GM12878 (cell line): ENCODE measurements around the gene TNNT3. TPM values are rescaled to one million over a fixed set of nuclear protein-coding genes. Genes with fewer than 3 reads are reported as not detected.

Experiments used
- ATAC-seq: fragments of 200-7000 bp; cut with Tn5 transposase; 3 replicates; pipeline ENCODE4 v1.9.1; 2020; ENCODE audit warnings: mild to moderate bottlenecking, moderate library complexity
- BruUV-seq: library from RNA; stranded (reverse); fragments of 400-500 nt; replicated peaks from 2 replicates; lab custom pipeline; 2021; lab: Mats Ljungman, UMichigan
- CTCF ChIA-PET: fragments of 300-600 bp; sonication (Branson Sonifier 250); formaldehyde crosslinking; extraction: SDS; loops from one replicate; lab custom pipeline; 2021; ENCODE audit warnings: inconsistent platforms; lab: Yijun Ruan, JAX
- POLR2A ChIA-PET: fragments of 350-600 bp; formaldehyde crosslinking; extraction: SDS; loops from one replicate; lab custom pipeline; 2021; ENCODE audit warnings: inconsistent platforms; lab: Charles Lee
- RAD21 ChIA-PET: fragments of 300-600 bp; sonication (Branson Sonifier 250); formaldehyde crosslinking; loops from one replicate; lab custom pipeline; 2023; ENCODE audit warnings: antibody characterized with exemption; ENCODE audit not compliant: unreplicated experiment; lab: Charles Lee
- SMC1A ChIA-PET: fragments of 300-600 bp; sonication (Branson Sonifier 250); formaldehyde crosslinking; loops from one replicate; lab custom pipeline; 2023; ENCODE audit not compliant: unreplicated experiment, uncharacterized antibody; lab: Charles Lee
- DNase-seq: peaks from one replicate; pipeline ENCODE4 v3.0.0-alpha.2; 2011; ENCODE audit warnings: low read depth, low spot score
- FAIRE-seq: peaks from 3 replicates; lab custom pipeline; 2011; peaks lifted over from hg19 to GRCh38; lab: Jason Lieb, UNC
- H2AFZ ChIP-seq: 2 replicates; pipeline ENCODE4 v1.6.0; 2011; ENCODE audit warnings: low read depth, low read length, control low read depth; ENCODE audit not compliant: control insufficient read depth
- H3K27ac ChIP-seq: 2 replicates; pipeline ENCODE4 v1.5.1; 2011; ENCODE audit warnings: control low read depth; ENCODE audit not compliant: control insufficient read depth, insufficient read depth
- H3K27me3 ChIP-seq, 2 experiments: replicated peaks in 1 of 2; 2 replicates each; pipeline versions ENCODE4 v1.6.0 to v1.6.1; 2011; ENCODE audit warnings: low read length in 1 of 2; ENCODE audit not compliant: control insufficient read depth in 2 of 2, insufficient read depth in 2 of 2
- H3K36me3 ChIP-seq, 2 experiments: 2 replicates each; pipeline ENCODE4 v1.5.1; 2011; ENCODE audit warnings: low read length in 1 of 2; ENCODE audit not compliant: control insufficient read depth in 2 of 2, insufficient read depth in 2 of 2
- H3K4me1 ChIP-seq: 2 replicates; pipeline ENCODE4 v1.6.1; 2011; ENCODE audit warnings: mild to moderate bottlenecking, low read length, moderate library complexity, mixed read lengths; ENCODE audit not compliant: control insufficient read depth, insufficient read depth
- H3K4me2 ChIP-seq: 2 replicates; pipeline ENCODE4 v1.6.0; 2011; ENCODE audit warnings: control low read depth; ENCODE audit not compliant: control insufficient read depth, insufficient read depth
- H3K4me3 ChIP-seq: fragments of 200-600 bp; sonication (generic); 2 replicates; pipeline ENCODE4 v1.5.1; 2016
- H3K79me2 ChIP-seq: 2 replicates; pipeline ENCODE4 v1.6.0; 2011; ENCODE audit warnings: low read length; ENCODE audit not compliant: control insufficient read depth, insufficient read depth
- H3K9ac ChIP-seq: 2 replicates; pipeline ENCODE4 v1.8.0; 2011; ENCODE audit warnings: low read length, control low read depth, mixed read lengths; ENCODE audit not compliant: control insufficient read depth, insufficient read depth
- H3K9me3 ChIP-seq: replicated peaks from 3 replicates; pipeline ENCODE4 v1.5.1; 2011; ENCODE audit warnings: mild to moderate bottlenecking, low read length; ENCODE audit not compliant: control insufficient read depth, insufficient read depth
- H4K20me1 ChIP-seq: 2 replicates; pipeline ENCODE4 v1.6.0; 2011; ENCODE audit not compliant: control insufficient read depth, insufficient read depth
- BCL11A ChIP-seq: IDR thresholded peaks from 2 replicates; pipeline ENCODE4 v1.6.1; 2011; ENCODE audit warnings: low read depth, low read length
- BHLHE40 ChIP-seq, 2 experiments: fragments of 450-650 bp in 1 of 2; IDR thresholded peaks; 2 replicates each; pipeline ENCODE4 v1.6.1; 2011 to 2017; ENCODE audit warnings: low read depth in 2 of 2, borderline replicate concordance in 1 of 2, improper control_type of control experiment in 1 of 2, low read length in 1 of 2, mild to moderate bottlenecking in 1 of 2
- CBX3 ChIP-seq: fragments of 200-600 bp; sonication (generic); IDR thresholded peaks from 2 replicates; pipeline ENCODE4 v1.6.1; 2016; ENCODE audit warnings: low read depth, borderline replicate concordance
- CHD2 ChIP-seq: IDR thresholded peaks from 2 replicates; pipeline ENCODE4 v1.6.1; 2011; ENCODE audit warnings: low read depth, low read length, improper control_type of control experiment, borderline replicate concordance
- CTCF ChIP-seq, 3 experiments: IDR thresholded peaks in 2 of 3; conservative IDR thresholded peaks in 1 of 3; 2 replicates each; pipeline ENCODE4 v1.5.1; 2011; ENCODE audit warnings: low read depth in 3 of 3, low read length in 3 of 3, mild to moderate bottlenecking in 3 of 3, control low read depth in 2 of 3, moderate library complexity in 2 of 3, inconsistent platforms in 1 of 3, mixed read lengths in 1 of 3; ENCODE audit not compliant: control insufficient read depth in 2 of 3, insufficient read depth in 1 of 3; ENCODE audit errors: extremely low read depth in 1 of 3
- EGR1 ChIP-seq, 2 experiments: IDR thresholded peaks; 1 replicate in 1 of 2; 2 replicates in 1 of 2; pipeline ENCODE4 v1.6.1; 2011 to 2012; ENCODE audit warnings: low read depth in 2 of 2, low read length in 2 of 2, borderline replicate concordance in 1 of 2, mild to moderate bottlenecking in 1 of 2, moderate library complexity in 1 of 2
- MXI1 ChIP-seq: fragments of 150-350 bp; IDR thresholded peaks from 2 replicates; pipeline ENCODE4 v1.6.1; 2011; ENCODE audit warnings: low read depth, mild to moderate bottlenecking, inconsistent platforms, low read length, improper control_type of control experiment
- NRF1 ChIP-seq: conservative IDR thresholded peaks from 2 replicates; pipeline ENCODE4 v1.6.1; 2011; ENCODE audit warnings: mild to moderate bottlenecking, low read depth, low read length, improper control_type of control experiment
- PAX5 ChIP-seq: IDR thresholded peaks from 2 replicates; pipeline ENCODE4 v1.6.1; 2011; ENCODE audit warnings: low read depth, low read length, borderline replicate concordance
- POLR2A ChIP-seq: IDR thresholded peaks from 2 replicates; pipeline ENCODE4 v1.6.1; 2011; ENCODE audit warnings: low read depth, mild to moderate bottlenecking, low read length
- RBBP5 ChIP-seq: fragments of 200-600 bp; sonication (generic); conservative IDR thresholded peaks from 2 replicates; pipeline ENCODE4 v1.6.1; 2016
- RELA ChIP-seq: fragments of 450-650 bp; IDR thresholded peaks from 2 replicates; pipeline ENCODE4 v1.8.0; 2014; ENCODE audit warnings: borderline replicate concordance; ENCODE audit not compliant: partially characterized antibody
- SIN3A ChIP-seq: IDR thresholded peaks from 2 replicates; pipeline ENCODE4 v1.6.1; 2012; ENCODE audit warnings: low read depth, low read length, improper control_type of control experiment
- SREBF1 ChIP-seq: IDR thresholded peaks from 2 replicates; pipeline ENCODE4 v1.6.1; 2012; ENCODE audit warnings: mild to moderate bottlenecking, low read length
- SREBF2 ChIP-seq: IDR thresholded peaks from 2 replicates; pipeline ENCODE4 v1.6.1; 2012; ENCODE audit warnings: mild to moderate bottlenecking, low read length
- TARDBP ChIP-seq: IDR thresholded peaks from 2 replicates; pipeline ENCODE4 v1.6.1; 2016; ENCODE audit warnings: borderline replicate concordance
- ZNF24 ChIP-seq: fragments of 450-650 bp; IDR thresholded peaks from 2 replicates; pipeline ENCODE4 v1.6.1; 2017; ENCODE audit warnings: antibody characterized with exemption, mild to moderate bottlenecking
- WGBS: methylation state at CpG from one replicate; pipeline ENCODE4 v1.1.6; 2016; ENCODE audit warnings: low lambda C conversion rate; ENCODE audit not compliant: insufficient replicate concordance, insufficient coverage; ENCODE audit errors: missing lambda C conversion rate; 5-methylcytosine and 5-hydroxymethylcytosine counted together
- in situ Hi-C: fragments of 300-500 bp; cut with MboI; formaldehyde crosslinking; loops from 9 replicates; pipeline ENCODE4 v1.14.3; 2018; ENCODE audit warnings: mixed read lengths
- intact Hi-C: fragments of 100-400 bp; cut with micrococcal nuclease; formaldehyde crosslinking; loops from one replicate; pipeline ENCODE4 v1.14.2; 2022; ENCODE audit not compliant: unreplicated experiment
- polyA plus RNA-seq, 11 experiments: library from polyadenylated mRNA; depleted of rRNA in 4 of 11; unstranded in 6 of 11; stranded (reverse) in 5 of 11; fragments of >200 nt; fragmentation: Nextera tagmentation in 4 of 11; fragmentation: Illumina TruSeq in 1 of 11; extraction: Ambion mirVana in 4 of 11; extraction: Trizol in 1 of 11; gene quantifications; 1 replicate in 1 of 11; 2 replicates in 10 of 11; pipeline versions ENCODE4 v1.2.1 to v1.2.3, GENCODE V29; 2011 to 2016; ENCODE audit warnings: inconsistent platforms in 2 of 11, missing spikeins in 2 of 11, low read depth in 1 of 11
- total RNA-seq, 4 experiments: library from RNA; depleted of rRNA in 3 of 4; stranded (reverse); fragments of >200 nt in 3 of 4; fragmentation: Illumina TruSeq in 1 of 4; extraction: Trizol in 1 of 4; gene quantifications; 2 replicates each; pipeline versions ENCODE4 v1.2.1 to v1.2.3, GENCODE V29; 2013 to 2021

The TNNT3 gene
- total and polyA plus RNA-seq, 10 of the 15 experiments (the other 5 are each of a cell fraction or from before 2014, with no cell fraction given) = 0.40 to 0.50 TPM; not detected in 8

- DNase-seq (no peak), ATAC-seq (no peak), FAIRE-seq (no peak)
- H2AFZ ChIP-seq = no peak overlapping the region
- H3K4me2 ChIP-seq = no peak overlapping the region
- WGBS = no CpG with 5 or more reads among the region's 20 CpGs
- H3K79me2 ChIP-seq = no peaks in the 10 kb centered on the region
- no peak overlapping the region for H3K27ac ChIP-seq
- BruUV-seq = no TSS peak
- no peak for TF ChIP-seq EGR1 (IDR thresholded peaks at IDR 0.05; ENCODE audit: borderline replicate concordance in 1 of 2, low read depth in 2 of 2, low read length in 2 of 2)
- no peak for TF ChIP-seq MXI1
- no peaks in the 10 kb centered on the region for H3K27me3 ChIP-seq
- H3K4me3 ChIP-seq = no peak overlapping the region
- no peak overlapping the region for H3K9ac ChIP-seq
- in situ Hi-C loops (no loop called here), intact Hi-C loops (no loop called here)
- ChIA-PET POLR2A (no interaction called here), SMC1A (no interaction called here), CTCF (no interaction called here), RAD21 (no interaction called here)
- H4K20me1 ChIP-seq = no peaks in the 10 kb centered on the region
- H3K36me3 ChIP-seq = no peaks in the 10 kb centered on the region
- H3K9me3 ChIP-seq = no peaks in the 10 kb centered on the region
- no peaks in the 10 kb centered on the region for H3K4me1 ChIP-seq
These were observed 45.5 kb downstream of the TNNT3 start for GRCh38 chr11:1964955-1965354.

DNA sequence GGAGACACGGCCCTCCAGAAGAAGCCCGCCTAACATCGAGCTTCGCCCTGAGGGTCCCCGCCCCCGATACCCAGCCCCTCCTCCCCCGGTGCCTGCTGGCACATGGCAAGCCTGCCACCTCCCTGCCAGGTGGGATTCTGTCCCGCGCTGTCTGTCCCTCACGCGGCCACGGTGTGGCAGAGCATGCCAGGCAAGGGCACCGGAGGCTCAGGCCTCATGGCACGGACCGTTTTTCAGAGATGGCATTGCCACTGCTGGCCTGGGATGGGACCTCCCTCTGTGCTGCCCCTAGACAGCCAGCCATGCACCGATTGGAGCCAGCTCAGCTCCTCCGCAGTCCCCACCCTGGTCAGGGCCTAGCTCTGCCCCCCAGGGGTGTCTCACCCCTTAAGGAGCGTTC lies 47.0 kb downstream of the TNNT3 start:
- Histone ChIP-seq H3K79me2 (no peaks in the 10 kb centered on the region), H3K4me2 (no peak overlapping the region), H3K9ac (no peak overlapping the region), H3K36me3 (no peaks in the 10 kb centered on the region), H3K4me1 (no peaks in the 10 kb centered on the region), H3K27me3 (no peaks in the 10 kb centered on the region), H3K9me3 (no peaks in the 10 kb centered on the region), H2AFZ (no peak overlapping the region), H4K20me1 (no peaks in the 10 kb centered on the region), H3K27ac (no peak overlapping the region), H3K4me3 (no peak overlapping the region)
- ChIA-PET POLR2A (no interaction called here), SMC1A (no interaction called here), RAD21 (no interaction called here), CTCF (no interaction called here)
- intact Hi-C loops = no loop called here
- ATAC-seq (no peak), DNase-seq (no peak), FAIRE-seq (no peak)
- in situ Hi-C loops = no loop called here
- no TSS peak for BruUV-seq
- 63% methylated on average over 3 of the region's 18 CpGs for WGBS
- TF ChIP-seq NRF1 (no peak), POLR2A (no peak), SREBF1 (no peak), CBX3 (no peak), PAX5 (no peak), RELA (no peak), BCL11A (no peak), TARDBP (no peak), CHD2 (no peak), ZNF24 (no peak), SIN3A (no peak), SREBF2 (no peak), CTCF (IDR thresholded peaks at IDR 0.05 in 2 of 3, conservative IDR thresholded peaks at IDR 0.05 in 1 of 3; ENCODE audit: control insufficient read depth in 2 of 3, extremely low read depth in 1 of 3, insufficient read depth in 1 of 3, low read depth in 3 of 3, low read length in 3 of 3) (no peak), EGR1 (IDR thresholded peaks at IDR 0.05; ENCODE audit: borderline replicate concordance in 1 of 2, low read depth in 2 of 2, low read length in 2 of 2) (no peak), BHLHE40 (IDR thresholded peaks at IDR 0.05; ENCODE audit: borderline replicate concordance in 1 of 2, low read depth in 2 of 2, low read length in 1 of 2) (no peak), RBBP5 (no peak)
